Activated T-helper 2 cell treated with anti-CD3 and anti-CD28 coated beads, Interferon-gamma antibody, Interleukin-2, Interleukin-4, amounts not matched to agents 10 μg/mL and 5 μg/mL and 100 μg/mL, durations not matched to agents 14 hours and 24 hours and 36 hours (primary cell): ENCODE data around the gene ACIN1. TPM values are rescaled to one million over a fixed set of nuclear protein-coding genes. Genes with fewer than 3 reads are reported as not detected.

Source experiments
- DNase-seq: peaks from one replicate; pipeline ENCODE4 v3.0.0; 2021; ENCODE audit warnings: low spot score
- H3K27ac Mint-ChIP-seq: one replicate; pipeline ENCODE4 v1.8.0; 2021; ENCODE audit warnings: mixed read lengths
- H3K27me3 Mint-ChIP-seq: one replicate; pipeline ENCODE4 v1.8.0; 2021; ENCODE audit warnings: low read depth, mixed read lengths
- H3K36me3 Mint-ChIP-seq: one replicate; pipeline ENCODE4 v1.8.0; 2021; ENCODE audit warnings: low read depth, mixed read lengths
- H3K4me1 Mint-ChIP-seq: one replicate; pipeline ENCODE4 v1.8.0; 2021; ENCODE audit warnings: low read depth, mixed read lengths
- H3K4me3 Mint-ChIP-seq: one replicate; pipeline ENCODE4 v1.8.0; 2021; ENCODE audit warnings: low read depth, mild to moderate bottlenecking, moderate library complexity, mixed read lengths
- H3K9me3 Mint-ChIP-seq: one replicate; pipeline ENCODE4 v1.8.0; 2021; ENCODE audit warnings: mixed read lengths
- intact Hi-C: fragments of 100-400 bp; cut with micrococcal nuclease; formaldehyde crosslinking; loops from one replicate; pipeline ENCODE4 v1.15.1; 2023
- total RNA-seq: library from RNA; stranded (reverse); gene quantifications from 2 replicates; pipeline ENCODE4 v1.2.3, GENCODE V29; 2022

ACIN1 gene
- total RNA-seq, 1 donor from 2014 or later, result 213 TPM

DNA sequence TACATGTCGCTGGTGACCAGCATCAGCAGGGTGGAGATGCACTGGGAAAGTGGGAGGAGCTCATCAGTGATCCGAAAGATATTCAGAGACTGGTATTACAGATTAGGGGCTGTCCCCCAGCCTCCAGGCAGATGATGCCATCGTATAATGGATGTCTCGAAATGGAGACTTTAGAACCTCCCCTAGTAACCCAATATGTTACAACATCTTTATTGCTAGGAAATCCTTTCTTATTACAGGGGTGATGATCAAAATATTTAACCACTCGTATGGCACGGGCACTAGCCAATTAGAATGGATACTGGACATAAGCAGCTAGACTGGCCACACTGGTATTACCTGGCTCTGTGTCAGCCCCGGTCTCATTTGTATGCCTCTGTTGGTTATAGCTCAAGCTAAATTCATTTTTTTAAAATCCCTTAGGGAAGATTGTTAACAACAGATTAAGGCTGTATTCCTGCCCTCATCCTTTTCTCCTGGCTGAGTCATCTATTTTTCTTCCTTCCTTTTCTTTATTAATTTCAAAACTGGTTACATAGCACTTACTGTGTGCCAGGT is 34.9 kb upstream of the ACIN1 start:
- H3K9me3 Mint-ChIP-seq, result no peaks in the 10 kb centered on the region
- H3K4me1 Mint-ChIP-seq, result peaks cover 4% of the 10 kb centered on the region
- DNase-seq, result no peak
- H3K36me3 Mint-ChIP-seq, result no peaks in the 10 kb centered on the region
- no peak overlapping the region for H3K27ac Mint-ChIP-seq
- no peak overlapping the region for H3K4me3 Mint-ChIP-seq
- H3K27me3 Mint-ChIP-seq, result peaks cover 2% of the 10 kb centered on the region
- intact Hi-C loops, result no loop called here

DNA sequence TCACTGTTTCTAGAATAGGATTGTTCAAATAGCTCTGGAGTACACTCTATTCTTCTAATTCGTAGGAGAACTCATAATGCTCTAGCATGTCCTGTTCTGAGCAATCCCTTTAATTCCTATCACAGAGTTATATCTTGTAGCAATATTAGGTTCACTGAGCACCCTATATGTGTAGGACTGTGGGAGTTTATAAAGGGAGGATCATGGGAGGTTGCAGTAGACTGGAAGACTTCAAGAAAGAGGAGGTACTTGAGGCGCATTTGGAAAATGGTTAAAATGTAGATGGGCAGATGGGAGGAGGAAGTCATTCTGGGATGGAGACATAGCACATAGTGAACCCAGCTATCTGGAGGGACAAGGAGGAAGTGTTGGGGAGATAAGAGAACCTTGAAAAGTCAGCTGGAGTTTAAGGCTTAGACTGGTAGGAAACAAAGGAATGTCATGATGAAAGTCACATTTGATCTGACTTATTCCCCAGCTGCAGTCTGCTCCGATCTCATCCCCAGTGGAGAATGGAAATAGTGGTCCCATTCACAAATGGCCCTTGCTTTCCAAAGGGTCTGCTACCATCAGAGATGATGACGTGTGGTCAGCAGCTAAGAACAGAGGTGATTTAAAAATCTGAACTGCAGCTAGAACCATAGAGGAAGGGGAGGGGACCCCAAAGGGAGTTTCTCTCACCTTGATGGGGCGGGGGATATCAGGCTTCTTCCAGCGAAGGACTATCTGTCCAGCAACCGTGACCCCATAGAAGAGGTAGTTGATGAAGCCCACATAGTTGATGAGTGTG is 34.2 kb upstream of the ACIN1 start:
- DNase-seq, result no peak
- Mint-ChIP-seq H3K4me3 (no peak overlapping the region), H3K27me3 (peaks cover 2% of the 10 kb centered on the region), H3K27ac (no peak overlapping the region), H3K4me1 (peaks cover 4% of the 10 kb centered on the region), H3K9me3 (no peaks in the 10 kb centered on the region), H3K36me3 (no peaks in the 10 kb centered on the region)
- intact Hi-C loops, result no loop called here

DNA sequence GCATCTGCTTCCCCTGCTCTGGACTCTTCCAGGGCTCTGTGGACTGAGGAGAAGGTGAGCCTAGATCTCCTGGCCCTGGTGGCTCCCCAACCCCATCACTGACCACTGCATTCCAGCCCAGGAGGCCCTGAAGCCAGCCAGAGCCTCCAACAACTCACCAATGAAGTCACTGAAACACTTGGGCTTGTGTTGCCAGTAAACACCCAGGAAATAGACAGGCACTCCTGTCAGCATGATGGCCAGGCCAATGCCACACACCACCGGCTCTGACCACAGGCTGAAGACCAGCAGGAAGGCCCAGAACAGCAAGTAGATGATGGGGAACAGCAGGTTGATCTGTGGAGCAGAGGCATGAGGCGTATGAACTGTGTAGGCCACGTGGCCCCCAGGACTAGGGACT is 32.9 kb upstream of the ACIN1 start:
- intact Hi-C loops, result no loop called here
- Mint-ChIP-seq H3K27me3 (peaks cover 2% of the 10 kb centered on the region), H3K9me3 (no peaks in the 10 kb centered on the region), H3K36me3 (no peaks in the 10 kb centered on the region), H3K4me1 (peaks cover 4% of the 10 kb centered on the region), H3K4me3 (no peak overlapping the region), H3K27ac (no peak overlapping the region)
- DNase-seq, result no peak

- intact Hi-C loops, result no loop called here
- Mint-ChIP-seq H3K27me3 (peaks cover 2% of the 10 kb centered on the region), H3K27ac (no peak overlapping the region), H3K9me3 (no peaks in the 10 kb centered on the region), H3K4me1 (peaks cover 4% of the 10 kb centered on the region), H3K36me3 (no peaks in the 10 kb centered on the region), H3K4me3 (no peak overlapping the region)
- no peak for DNase-seq
Observed at GRCh38 chr14:23126548-23127278, 31.8 kb upstream of the ACIN1 start.

- no peak for DNase-seq
- no peaks in the 10 kb centered on the region for H3K27me3 Mint-ChIP-seq
- H3K36me3 Mint-ChIP-seq, result no peaks in the 10 kb centered on the region
- intact Hi-C loops, result no loop called here
- H3K27ac Mint-ChIP-seq, result no peak overlapping the region
- H3K4me3 Mint-ChIP-seq, result no peak overlapping the region
- peaks cover 9% of the 10 kb centered on the region for H3K4me1 Mint-ChIP-seq
- no peaks in the 10 kb centered on the region for H3K9me3 Mint-ChIP-seq
Observed at GRCh38 chr14:23125933-23126524, 31.1 kb upstream of the ACIN1 start.

- intact Hi-C loops, result no loop called here
- Mint-ChIP-seq H3K9me3 (no peaks in the 10 kb centered on the region), H3K4me3 (no peak overlapping the region), H3K36me3 (no peaks in the 10 kb centered on the region), H3K27ac (no peak overlapping the region), H3K4me1 (peaks cover 19% of the 10 kb centered on the region), H3K27me3 (no peaks in the 10 kb centered on the region)
- no peak for DNase-seq
Observed at GRCh38 chr14:23125011-23125410, 30.1 kb upstream of the ACIN1 start.

DNA sequence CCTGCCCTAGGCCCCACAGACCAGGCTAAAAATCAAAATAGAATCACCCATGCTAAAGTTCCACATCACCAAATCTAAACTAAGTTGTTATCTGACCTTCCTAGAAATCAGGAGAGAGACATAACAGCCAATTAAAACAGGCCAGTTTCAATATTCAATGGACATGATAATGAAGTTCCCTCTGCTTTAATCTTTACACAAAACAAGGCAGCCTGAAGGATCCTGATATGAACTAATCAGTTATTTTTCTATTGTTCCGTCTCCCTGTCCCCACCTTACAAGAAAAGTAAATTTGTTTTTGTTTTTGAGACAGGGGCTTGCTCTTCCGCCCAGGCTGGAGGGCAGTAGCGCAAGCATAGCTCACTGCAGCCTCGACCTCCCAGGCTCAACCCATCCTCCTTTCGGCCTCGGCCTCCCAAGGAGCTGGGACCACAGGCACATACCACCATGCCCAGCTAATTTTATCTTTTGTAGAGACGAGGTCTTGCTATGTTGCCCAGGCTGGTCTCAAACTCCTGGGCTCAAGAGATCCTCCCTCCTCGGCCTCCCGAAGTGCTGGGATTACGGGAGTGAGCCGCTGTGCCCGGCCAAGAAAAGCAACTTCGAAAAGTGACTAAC is 29.5 kb upstream of the ACIN1 start:
- Mint-ChIP-seq H3K4me3 (no peak overlapping the region), H3K27ac (no peak overlapping the region), H3K27me3 (no peaks in the 10 kb centered on the region), H3K9me3 (no peaks in the 10 kb centered on the region), H3K36me3 (no peaks in the 10 kb centered on the region), H3K4me1 (peaks cover 21% of the 10 kb centered on the region)
- intact Hi-C loops, result loop anchor here (5.0 kb wide), 1 partner anchor 33 kb away; no protein-coding TSS in a partner anchor
- no peak for DNase-seq

- Mint-ChIP-seq H3K9me3 (no peaks in the 10 kb centered on the region), H3K27ac (no peak overlapping the region), H3K4me3 (no peak overlapping the region), H3K27me3 (no peaks in the 10 kb centered on the region), H3K4me1 (peaks cover 21% of the 10 kb centered on the region), H3K36me3 (no peaks in the 10 kb centered on the region)
- intact Hi-C loops, result loop anchor here (5.0 kb wide), 1 partner anchor 34 kb away; no protein-coding TSS in a partner anchor
- DNase-seq, result no peak
Observed at GRCh38 chr14:23123419-23123818, 28.5 kb upstream of the ACIN1 start.

GRCh38 chr14:23122086-23122485 is 27.1 kb upstream of the ACIN1 start:
- no peak for DNase-seq
- H3K9me3 Mint-ChIP-seq, result no peaks in the 10 kb centered on the region
- no peak overlapping the region for H3K4me3 Mint-ChIP-seq
- intact Hi-C loops, result loop anchor here (5.0 kb wide), 1 partner anchor 35 kb away; no protein-coding TSS in a partner anchor
- no peaks in the 10 kb centered on the region for H3K36me3 Mint-ChIP-seq
- H3K27ac Mint-ChIP-seq, result no peak overlapping the region
- no peaks in the 10 kb centered on the region for H3K27me3 Mint-ChIP-seq
- H3K4me1 Mint-ChIP-seq, result peaks cover 17% of the 10 kb centered on the region

DNA sequence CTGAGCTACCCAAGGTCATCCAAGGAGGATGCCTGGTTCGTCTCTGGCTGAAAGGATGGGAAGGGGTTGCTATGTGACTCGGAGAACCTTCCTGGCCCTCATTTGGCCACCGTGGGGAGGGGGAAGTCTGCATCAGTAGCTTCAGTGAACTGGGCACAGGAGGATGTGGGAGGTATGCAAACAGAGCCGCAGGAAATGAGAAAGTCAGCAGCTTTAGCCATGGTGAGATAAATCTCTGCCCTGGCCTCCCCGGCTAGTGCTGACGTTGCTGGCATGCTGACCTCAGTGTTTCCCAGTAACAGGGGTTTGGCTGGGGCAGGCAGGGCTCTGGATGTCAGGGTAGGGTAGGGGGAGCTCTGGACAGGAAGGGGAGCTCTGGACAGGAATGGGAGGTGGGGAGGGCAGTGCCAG is 26.4 kb upstream of the ACIN1 start:
- Mint-ChIP-seq H3K4me3 (no peak overlapping the region), H3K36me3 (no peaks in the 10 kb centered on the region), H3K27me3 (no peaks in the 10 kb centered on the region), H3K4me1 (peaks cover 17% of the 10 kb centered on the region), H3K27ac (no peak overlapping the region), H3K9me3 (no peaks in the 10 kb centered on the region)
- no peak for DNase-seq
- intact Hi-C loops, result loop anchor here (5.0 kb wide), 1 partner anchor 36 kb away; no protein-coding TSS in a partner anchor

- H3K36me3 Mint-ChIP-seq, result no peaks in the 10 kb centered on the region
- H3K27me3 Mint-ChIP-seq, result no peaks in the 10 kb centered on the region
- H3K9me3 Mint-ChIP-seq, result no peaks in the 10 kb centered on the region
- no peak overlapping the region for H3K4me3 Mint-ChIP-seq
- H3K27ac Mint-ChIP-seq, result peak overlapping the region; percentile 64
- DNase-seq, result peak; percentile 73
- peaks cover 17% of the 10 kb centered on the region for H3K4me1 Mint-ChIP-seq
- intact Hi-C loops, result loop anchor here (1.0 to 5.0 kb wide), 3 partner anchors 37 to 181 kb away; no protein-coding TSS in a partner anchor
Observed at GRCh38 chr14:23120541-23121251, 25.8 kb upstream of the ACIN1 start.
